ENCODE data around the gene KANK2. TPM values are rescaled to one million over a fixed set of nuclear protein-coding genes. Genes with fewer than 3 reads are reported as not detected.

The KANK2 gene
- total and polyA plus RNA-seq, 2 experiments from 2014 or later, result 15.9 to 65.4 TPM

DNA sequence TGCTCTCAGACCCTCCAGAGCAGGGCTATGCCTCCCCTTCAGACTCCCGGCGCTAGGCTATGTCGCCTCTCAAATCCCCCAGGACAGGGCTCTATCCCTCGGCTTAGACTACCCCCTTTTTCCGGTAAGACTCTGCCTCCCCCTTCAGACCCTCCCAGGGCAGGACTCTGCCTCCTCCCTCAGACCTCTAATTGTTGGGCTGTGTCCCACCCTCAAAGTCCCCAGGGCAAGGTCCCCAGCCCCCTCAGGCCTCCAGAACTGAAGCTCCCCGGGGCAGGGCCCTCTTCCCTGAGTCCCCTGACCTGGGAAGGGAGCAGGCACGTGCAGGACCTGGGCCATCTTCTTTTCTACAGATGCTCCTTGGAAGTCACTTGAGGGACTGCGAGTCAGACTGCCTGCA is 3.2 kb downstream of the KANK2 start (continued):
- TF ChIP-seq ZNF462 (CRISPR knock-in tag; IDR thresholded peaks at IDR 0.05), result no peak
- TF ChIP-seq CREB1 (CRISPR knock-in tag; IDR thresholded peaks at IDR 0.05; ENCODE audit: low read depth), result no peak

DNA sequence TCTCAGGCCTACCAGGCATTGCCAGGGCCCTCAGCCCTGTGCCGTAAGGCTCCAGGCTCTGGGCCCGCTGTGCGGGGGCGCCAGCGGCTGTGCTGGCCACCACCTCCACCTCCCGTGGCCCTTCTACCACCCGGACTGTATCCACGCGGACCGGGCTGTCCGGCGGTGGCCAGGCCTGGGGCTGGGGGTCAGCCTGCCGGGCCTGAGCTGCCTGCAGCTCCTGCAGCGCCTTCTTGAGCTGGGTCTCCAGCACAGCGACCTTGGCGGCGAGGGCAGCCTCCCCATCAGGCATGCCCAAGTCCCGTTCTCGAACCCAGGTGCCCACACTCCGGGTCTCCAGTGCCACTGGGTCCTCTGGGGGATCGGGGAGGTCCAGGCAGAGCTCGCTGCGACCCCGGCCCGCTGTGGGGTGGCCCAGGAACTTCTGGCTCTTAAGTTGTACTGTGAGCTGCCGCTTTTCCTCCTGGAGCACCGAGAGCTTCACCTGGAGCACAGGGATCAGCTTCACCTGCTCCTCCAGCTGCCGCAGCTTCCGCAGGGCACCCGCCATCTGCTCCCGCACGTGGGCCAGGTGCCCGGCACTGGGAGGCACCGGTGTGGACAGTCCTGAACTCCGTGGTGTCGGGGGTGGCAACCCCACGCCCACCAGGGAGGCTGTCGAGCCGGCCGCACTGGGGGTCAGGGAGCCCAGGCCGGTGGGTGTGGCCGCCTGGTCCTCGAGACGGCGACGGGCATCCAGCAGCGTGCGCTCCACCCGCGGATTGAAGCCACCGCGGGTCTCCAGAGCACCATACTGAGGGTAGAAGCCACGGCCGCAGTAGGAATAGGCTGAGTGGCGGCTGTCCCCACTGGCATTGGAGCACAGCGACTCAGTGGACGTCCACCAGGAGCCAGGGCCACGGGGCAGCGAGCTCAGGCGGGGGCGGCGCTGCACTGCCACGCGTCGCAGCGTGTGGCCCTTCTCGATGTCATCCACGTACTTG is 4.1 kb downstream of the KANK2 start:
- no peak overlapping the region for H3K4me3 ChIP-seq
- no peak overlapping the region for H3K27ac ChIP-seq (ENCODE audit: low read depth)
- peaks cover 21% of the 10 kb centered on the region for H3K36me3 Mint-ChIP-seq (ENCODE audit: low read depth)
- ATAC-seq (no peak), DNase-seq (ENCODE audit: low spot score) (no peak)
- H3K27me3 ChIP-seq (ENCODE audit: insufficient read depth), result no peaks in the 10 kb centered on the region
- H3K27ac Mint-ChIP-seq, result no peak overlapping the region
- no peak overlapping the region for H3K4me3 Mint-ChIP-seq
- no peaks in the 10 kb centered on the region for H3K9me2 ChIP-seq (ENCODE audit: insufficient read depth)
- no peaks in the 10 kb centered on the region for H3K9me3 Mint-ChIP-seq
- H4K20me1 ChIP-seq (replicated peaks; ENCODE audit: insufficient read depth), result no peaks in the 10 kb centered on the region
- H3K27me3 Mint-ChIP-seq (ENCODE audit: insufficient read depth, low read depth, poor library complexity), result peaks cover 5% of the 10 kb centered on the region
- peaks cover 16% of the 10 kb centered on the region for H3F3A ChIP-seq (replicated peaks; ENCODE audit: low read depth)
- H2AFZ ChIP-seq, result no peak overlapping the region
- no peaks in the 10 kb centered on the region; the same call in 1 of the 2 replicates for H3K36me3 ChIP-seq (ENCODE audit: insufficient read depth)
- peaks cover 4% of the 10 kb centered on the region for H3K4me1 Mint-ChIP-seq
- H3K4me1 ChIP-seq (ENCODE audit: insufficient read depth), result peaks cover 8% of the 10 kb centered on the region; the same call in 1 of the 2 replicates
- no peak overlapping the region for H3K4me2 ChIP-seq
- H3K79me2 ChIP-seq (replicated peaks; ENCODE audit: insufficient read depth), result no peaks in the 10 kb centered on the region
- TF ChIP-seq ZNF114 (CRISPR knock-in tag; IDR thresholded peaks at IDR 0.05) (no peak), STAT1 (IDR thresholded peaks at IDR 0.05; ENCODE audit: unreplicated experiment) (no peak), ZNF462 (CRISPR knock-in tag; IDR thresholded peaks at IDR 0.05) (no peak), EZH2 (IDR thresholded peaks at IDR 0.05; ENCODE audit: low read depth, unreplicated experiment) (no peak), CREB1 (CRISPR knock-in tag; IDR thresholded peaks at IDR 0.05; ENCODE audit: low read depth) (no peak), POLR2AphosphoS5 (IDR thresholded peaks at IDR 0.05; ENCODE audit: low read depth) (no peak), JUNB (IDR thresholded peaks at IDR 0.05; ENCODE audit: unreplicated experiment) (no peak)

Data from GM23338 (cell line).